ENCODE results near the gene GTF2A2.
A peak's percentile ranks its signal among the peaks of the same experiment; 100 is the strongest.
"Not testable (repeated sequence)": the region's sequence is repeated elsewhere in the genome, so short reads cannot be mapped to it uniquely, and the experiment has no call there.

Gene GTF2A2

DNA sequence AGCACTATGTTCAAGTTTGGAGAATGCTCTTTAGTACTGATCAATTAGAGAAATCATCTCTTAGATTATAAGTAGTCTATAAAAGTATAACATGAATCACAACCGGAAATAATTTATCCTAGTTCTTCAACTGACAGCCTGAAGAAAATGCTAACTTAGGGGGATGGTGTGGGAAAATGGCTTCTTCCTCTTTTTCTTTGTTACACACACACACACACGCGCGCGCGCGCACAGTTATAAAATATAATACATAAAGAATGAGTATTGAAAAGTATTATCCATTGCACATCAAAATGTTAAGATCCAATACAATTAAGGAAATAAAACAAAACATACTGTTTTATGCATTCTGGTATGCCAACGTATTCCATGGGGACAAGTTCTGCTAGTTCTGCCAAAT lies 11.2 kb upstream of the GTF2A2 start:
- DNase-seq: no peak

DNA sequence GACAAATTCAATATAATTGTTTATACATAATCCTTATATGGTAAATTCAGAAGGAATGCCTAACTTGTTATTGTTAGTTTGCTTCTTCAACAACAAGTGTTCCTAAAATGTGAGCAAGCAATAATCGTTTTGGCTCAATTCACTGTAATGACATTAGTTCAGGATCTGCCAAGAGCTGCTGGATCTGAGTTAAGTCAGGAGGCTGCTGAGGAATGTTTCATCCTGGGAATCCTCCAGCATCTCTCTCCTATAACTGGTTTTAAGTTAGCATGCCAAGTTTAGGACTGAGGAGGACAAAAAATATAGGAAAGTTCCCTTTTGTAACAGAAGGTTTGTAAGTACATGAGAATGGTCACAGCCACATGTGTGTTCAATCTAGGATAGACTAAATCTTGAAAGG lies 4.9 kb upstream of the GTF2A2 start:
- no peak for DNase-seq

DNA sequence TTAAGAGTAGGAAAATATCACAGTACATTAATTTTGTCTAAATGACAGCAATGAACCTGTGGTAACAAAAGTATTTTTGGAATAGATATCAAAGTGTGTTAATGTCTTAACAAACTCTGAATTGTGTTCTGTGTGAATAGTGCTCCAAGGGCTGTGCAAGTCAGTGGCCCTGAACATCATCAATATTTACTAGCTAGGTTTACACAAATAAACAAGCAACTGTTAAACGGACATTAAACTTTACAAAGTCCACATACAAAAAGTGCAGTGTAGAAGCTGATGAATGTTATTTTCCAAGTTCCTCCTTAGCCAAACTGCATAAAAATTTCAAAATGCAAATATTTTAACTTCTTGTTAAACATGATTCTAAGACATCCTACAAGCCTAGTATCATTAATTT lies 2.1 kb upstream of the GTF2A2 start:
- no peak for DNase-seq

DNA sequence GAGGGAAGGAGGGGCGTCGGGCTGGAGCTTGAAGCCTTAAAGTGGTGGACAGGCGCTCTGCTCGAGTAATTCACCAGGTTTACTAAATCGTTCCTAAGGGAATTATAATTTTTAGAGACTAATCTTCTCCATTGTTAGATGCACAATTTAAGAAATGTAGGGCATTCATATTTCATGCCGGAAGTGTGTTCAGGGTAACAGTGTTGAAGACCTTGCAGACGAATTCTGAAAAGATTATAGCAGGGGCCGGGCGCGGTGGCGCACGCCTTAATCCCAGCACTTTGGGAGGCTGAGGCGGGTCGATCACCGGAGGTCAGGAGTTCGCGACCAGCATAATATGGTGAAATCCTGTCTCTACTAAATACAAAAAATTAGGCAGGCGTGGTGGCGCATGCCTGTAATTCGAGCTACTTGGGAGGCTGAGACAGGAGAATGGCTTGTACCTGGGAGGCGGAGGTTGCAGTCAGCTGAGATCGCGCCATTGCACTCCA lies 365 bp upstream of the GTF2A2 start:
- no peak for DNase-seq

DNA sequence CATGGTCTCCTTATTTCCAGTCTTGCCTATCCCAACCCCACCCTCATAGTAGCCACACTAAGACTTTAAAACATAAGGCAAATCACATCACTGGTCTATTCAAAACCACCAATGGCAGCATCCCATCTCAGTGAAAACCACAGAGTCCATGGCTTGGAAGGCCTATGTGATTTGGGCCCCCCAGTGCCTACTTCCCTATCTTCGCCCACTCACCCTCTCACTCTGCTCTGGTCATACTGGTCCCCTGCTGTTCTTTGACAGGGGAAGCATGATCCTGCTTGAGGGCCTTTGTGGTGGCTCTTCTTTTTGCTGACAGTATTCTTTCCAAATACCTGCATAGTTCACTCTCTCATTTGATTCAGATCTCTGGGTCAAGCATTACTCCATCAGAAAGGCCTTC lies 3.3 kb downstream of the GTF2A2 start:
- peak; percentile 55 to 80 for DNase-seq

DNA sequence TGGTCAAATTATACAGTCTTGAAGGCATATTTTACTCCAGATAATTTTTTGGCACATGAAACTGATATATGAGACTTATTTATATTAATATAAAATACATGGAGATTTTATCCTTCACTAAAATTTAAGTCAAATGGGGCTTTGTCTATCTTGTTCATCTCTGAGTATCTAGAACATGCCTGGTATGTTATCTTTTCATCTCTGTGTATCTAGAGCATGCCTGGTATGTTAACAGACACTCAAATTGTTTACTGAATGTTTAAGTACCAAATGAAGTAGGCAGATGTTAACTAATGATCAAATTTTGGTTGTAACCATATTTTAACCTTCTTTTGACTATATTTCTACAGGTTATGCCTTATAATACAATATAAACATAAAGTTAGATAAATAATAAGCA lies 7.7 kb downstream of the GTF2A2 start:
- no peak for DNase-seq

DNA sequence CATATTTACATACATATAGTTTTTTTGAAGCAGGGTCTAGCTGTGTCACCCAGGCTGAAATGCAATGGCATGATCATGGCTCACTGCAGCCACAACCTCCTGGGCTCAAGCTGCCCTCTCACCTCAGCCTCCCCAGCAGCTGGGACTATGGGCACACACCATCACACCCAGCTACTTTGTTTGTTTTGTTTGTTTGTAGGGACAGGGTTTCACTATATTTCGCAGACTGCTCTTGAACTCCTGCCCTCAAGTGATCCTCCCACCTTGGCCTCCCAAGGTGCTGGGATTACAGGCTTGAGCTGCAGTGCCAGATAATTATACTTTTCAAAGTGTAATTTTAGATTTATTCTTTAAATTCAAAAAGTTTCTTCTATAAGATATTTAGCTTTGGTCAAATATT lies 10.2 kb downstream of the GTF2A2 start:
- no peak for DNase-seq

DNA sequence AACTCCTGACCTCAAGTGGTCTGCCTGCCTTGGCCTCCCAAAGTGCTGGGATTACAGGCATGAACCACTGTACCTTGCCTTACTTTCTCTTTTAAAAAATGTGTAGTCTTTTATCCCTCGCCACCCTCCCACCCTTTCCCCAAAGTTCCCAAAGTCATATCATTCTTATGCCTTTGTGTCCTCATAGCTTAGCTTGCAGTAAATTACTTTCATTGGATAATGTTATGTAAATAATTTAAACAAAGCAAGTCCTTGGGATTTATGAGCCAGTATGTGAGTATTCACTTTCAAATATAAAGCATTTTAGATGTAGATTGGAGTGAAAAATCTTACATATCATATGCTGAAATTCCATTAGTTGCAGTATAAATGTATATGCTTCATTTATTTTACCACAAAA lies 11.0 kb downstream of the GTF2A2 start:
- no peak for DNase-seq

DNA sequence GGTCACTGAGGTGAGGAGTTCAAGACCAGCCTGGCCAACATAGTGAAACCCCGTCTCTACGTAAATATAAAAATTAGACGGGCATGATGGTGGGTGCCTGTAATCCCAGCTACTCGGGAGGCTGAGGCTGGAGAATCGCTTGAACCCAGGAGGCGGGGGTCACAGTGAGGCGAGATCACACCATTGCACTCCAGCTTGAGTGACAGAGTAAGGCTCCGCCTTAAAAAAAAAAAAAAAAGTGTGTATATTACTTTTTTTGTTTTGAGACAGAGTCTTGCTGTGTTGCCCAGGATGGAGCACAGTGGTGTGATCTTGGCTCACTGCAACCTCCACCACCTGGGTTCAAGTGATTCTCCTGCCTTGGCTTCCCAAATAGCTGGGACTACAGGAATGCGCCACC lies 11.5 kb downstream of the GTF2A2 start:
- DNase-seq: not testable (repeated sequence)

DNA sequence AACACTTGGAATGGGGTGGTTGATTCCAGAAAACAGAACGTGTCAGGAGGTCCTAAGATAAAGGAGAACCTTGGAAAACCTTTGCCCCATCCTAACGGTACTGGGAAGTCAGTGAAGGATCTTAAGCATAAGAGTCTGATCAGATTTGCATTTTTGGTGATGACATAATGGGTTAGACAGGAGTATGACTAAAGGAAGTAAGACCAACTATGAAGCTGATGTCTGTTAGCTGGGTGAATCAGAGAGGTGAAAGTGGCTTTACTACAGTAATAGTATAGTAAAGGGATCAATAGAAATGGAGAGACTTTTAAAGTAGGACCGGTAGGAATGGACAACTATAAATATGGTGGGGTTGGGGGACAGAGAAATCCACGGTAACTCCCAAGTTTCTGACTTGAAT lies 12.6 kb downstream of the GTF2A2 start:
- DNase-seq: no peak

DNA sequence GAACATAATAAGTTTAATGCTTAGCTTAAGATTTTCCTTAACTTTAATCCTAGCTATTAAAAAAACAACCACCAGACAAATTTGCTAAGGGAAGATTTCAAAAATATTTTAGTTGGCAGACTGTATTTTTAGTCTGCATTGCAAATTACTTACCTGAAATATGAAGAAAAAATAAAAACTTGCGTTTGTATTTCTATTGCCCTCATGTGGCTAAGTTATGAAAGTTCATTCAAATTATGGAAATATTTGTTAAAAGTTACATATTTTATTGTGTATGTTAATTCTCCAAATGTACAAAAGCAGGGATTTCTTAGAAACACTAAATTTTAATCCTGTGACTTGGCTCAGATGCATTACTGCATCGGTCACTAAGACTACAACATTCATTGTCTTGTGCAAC lies 15.0 kb downstream of the GTF2A2 start:
- DNase-seq: no peak

DNA sequence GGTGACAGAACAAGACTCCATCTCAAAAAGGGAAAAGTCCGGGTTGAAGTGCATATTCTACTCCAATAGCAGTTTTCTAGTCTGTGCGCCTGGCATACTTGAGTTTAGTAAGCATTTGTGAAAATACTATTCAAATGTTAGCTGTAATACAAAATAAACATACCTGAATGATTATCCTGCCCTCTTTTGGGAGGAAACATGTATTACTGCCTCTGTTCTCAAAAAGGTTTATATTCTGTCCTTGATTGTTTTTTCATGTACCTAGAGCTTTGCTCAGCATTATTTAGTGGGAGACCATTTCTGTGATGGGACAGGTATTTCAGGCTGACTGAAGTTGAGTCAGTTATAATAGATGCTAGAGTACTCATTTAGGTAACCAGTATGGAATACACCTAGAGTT lies 19.8 kb downstream of the GTF2A2 start:
- not testable (repeated sequence) for DNase-seq

DNA sequence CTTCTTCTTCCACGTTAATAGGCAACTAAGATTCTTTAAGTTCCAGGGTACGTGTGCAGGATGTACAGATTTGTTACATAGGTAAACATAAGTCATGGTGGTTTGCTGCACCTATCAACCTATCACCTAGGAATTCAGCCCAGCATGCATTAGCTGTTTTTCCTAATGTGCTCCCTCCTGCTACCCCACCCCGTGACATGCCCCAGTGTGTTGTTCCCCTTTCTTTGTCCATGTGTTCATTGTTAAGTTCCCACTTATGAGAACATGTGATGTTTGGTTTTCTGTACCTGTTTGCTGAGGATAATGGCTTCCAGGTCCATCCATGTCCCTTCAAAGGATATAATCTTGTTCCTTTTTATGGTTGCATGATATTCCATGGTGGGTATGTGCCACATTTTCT lies 21.1 kb downstream of the GTF2A2 start:
- DNase-seq: peak in 1 of 2 donors; percentile 14

DNA sequence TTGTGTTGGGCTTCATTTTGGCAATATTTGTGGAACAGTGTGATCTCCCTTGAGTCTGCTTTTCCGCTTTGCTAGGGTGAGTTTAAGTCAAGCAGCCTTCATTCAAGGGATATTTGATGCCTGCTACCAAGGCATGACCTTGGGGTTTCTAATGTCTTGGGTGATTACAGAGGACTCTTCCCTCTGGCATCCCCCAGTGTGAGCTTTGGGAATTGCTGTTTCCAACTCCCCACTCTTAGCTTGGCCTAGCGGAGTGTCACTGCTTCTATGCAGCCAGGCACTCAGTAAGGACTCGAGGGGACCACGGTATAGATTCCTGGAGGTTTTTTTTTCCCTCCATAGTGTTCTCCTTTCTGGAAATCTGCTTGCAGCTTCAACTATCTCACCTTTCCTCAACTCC lies 24.6 kb downstream of the GTF2A2 start:
- DNase-seq: no peak

DNA sequence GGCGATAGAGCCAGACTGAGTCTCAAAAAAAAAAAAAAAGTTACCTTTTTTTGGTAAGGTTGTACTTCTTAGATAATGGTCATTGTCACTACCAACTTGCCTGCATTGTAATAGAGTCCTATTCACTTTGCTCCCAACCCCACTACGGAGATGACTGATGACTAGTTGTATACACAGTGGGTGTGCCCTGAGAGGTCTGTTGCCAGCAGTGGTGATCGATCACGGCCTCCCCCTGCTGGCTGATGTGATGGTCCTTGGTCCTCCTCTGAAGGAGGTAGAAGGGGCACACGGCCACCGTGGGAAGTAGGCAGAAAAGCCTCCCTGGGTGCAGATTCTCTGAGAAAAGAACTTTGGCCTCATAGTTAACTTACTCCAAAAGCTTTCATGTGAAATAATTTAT lies 35.0 kb downstream of the GTF2A2 start:
- peak; percentile 34 to 40 for DNase-seq

DNA sequence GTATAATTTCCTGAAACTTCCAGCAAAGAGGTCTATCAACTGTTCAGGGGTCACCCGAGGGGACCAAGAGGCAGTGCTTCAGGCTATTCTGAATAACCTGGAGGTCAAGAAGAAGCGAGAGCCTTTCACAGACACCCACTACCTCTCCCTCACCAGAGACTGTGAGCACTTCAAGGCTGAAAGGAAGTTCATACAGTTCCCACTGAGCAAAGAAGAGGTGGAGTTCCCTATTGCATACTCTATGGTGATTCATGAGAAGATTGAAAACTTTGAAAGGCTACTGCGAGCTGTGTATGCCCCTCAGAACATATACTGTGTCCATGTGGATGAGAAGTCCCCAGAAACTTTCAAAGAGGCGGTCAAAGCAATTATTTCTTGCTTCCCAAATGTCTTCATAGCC lies 38.9 kb downstream of the GTF2A2 start:
- DNase-seq: peak; percentile 37 to 53

DNA sequence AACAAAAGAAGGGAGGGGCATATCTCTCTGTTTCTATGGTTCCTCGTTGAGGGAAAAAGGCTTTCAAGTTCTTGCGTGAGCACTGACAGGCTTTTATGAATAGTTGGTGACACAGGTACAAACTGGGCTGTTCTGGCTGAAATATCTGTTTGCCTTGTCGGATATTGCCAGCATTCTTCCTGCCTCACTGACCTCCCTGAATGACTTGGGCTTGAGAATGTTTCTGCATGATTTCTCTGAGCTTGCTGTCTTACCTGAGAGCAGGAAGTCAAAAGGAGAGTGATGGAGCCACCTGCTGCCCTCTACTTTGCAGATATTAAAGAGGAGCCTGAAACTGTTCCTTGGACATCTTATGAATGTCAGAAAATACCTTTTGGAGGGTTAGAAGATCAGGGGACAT lies 40.9 kb downstream of the GTF2A2 start:
- DNase-seq: no peak

DNA sequence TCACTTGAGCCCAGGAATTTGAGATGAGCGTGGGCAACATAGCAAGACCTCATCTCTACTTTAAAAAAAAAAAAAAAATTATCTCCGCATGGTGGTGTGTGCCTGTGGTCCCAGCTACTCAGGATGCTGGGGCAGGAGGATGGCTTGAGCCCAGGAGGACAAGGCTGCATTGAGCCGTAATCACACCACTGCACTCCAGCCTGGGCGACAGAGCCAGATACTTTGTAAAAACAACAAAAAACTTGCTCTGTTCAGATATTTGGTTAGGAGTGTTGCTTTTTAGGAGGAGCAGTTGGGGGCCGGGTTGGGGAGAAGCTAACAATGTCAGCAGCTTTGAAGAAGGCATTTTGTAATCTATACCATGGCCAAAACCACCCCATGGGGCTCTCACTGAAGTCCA lies 41.7 kb downstream of the GTF2A2 start:
- no peak for DNase-seq

DNA sequence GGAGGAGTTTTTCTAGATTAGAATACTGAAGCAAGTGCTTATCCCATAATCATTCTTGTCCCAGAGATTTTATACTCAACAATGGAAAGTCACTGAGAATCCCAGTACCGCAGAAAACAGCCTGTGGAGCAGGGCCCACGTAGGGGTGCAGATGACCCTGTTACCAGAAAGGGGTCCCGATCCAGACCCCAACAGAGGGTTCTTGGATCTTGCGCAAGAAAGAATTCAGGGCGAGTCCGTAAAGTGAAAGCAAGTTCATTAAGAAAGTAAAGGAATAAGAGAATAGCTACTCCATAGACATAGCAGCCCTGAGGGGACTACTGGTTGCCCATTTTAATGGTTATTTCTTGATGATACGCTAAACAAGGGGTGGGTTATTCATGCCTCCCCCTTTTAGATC lies 43.2 kb downstream of the GTF2A2 start:
- DNase-seq: no peak

DNA sequence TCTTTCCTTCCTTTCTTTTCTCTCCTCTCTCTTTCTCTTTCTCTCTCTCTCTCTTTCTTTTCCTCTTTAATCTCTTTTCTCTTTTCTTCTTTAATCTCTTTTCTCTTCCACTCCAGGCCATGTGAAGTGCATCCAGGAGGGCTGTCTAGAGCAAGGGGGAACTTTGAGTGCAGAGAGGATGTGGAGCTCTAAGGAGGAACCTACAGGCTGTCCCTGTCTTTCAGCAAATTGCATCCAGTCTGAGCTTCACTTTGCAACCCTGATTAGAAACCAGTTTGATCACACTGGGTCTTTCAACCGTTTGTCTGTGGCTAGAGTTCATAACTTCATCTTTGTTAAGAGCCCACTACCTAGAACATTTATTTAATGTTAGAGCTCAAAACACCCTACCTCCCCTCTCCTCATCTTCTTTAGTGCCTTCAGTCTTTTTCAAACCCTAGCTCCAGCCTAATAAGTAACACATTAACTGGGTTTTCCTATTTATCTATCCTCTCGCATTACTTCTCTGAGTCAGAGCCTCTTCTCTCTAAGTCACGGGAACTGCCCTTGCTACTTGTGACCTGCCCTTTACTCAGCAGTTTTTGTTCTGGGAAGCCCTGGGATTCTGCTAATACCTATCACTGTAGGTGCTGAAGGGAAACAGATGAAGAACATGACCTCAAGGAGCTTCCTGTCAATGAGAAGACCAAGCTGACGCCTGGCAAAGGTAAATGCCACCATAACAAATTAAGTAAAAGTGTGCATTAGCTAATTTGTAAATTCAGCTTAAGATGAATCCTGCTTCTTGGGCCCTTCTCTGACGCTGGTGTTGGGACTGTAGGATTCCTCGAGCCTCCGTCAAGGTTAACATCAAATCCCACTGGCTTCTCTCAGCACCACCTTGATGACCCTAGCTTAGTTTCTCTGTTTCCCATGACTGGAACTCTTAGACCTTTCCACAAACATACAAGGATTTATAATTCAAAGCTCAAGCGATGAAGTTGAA lies 45.7 kb downstream of the GTF2A2 start, which contains the start of gene GCNT3:
TSS of gene GCNT3 (plus strand) at position 508 of the 985 bp plus-strand sequence. CDS start 6,456 bp downstream, outside the sequence.
- DNase-seq: peak; percentile 28 to 34

DNA sequence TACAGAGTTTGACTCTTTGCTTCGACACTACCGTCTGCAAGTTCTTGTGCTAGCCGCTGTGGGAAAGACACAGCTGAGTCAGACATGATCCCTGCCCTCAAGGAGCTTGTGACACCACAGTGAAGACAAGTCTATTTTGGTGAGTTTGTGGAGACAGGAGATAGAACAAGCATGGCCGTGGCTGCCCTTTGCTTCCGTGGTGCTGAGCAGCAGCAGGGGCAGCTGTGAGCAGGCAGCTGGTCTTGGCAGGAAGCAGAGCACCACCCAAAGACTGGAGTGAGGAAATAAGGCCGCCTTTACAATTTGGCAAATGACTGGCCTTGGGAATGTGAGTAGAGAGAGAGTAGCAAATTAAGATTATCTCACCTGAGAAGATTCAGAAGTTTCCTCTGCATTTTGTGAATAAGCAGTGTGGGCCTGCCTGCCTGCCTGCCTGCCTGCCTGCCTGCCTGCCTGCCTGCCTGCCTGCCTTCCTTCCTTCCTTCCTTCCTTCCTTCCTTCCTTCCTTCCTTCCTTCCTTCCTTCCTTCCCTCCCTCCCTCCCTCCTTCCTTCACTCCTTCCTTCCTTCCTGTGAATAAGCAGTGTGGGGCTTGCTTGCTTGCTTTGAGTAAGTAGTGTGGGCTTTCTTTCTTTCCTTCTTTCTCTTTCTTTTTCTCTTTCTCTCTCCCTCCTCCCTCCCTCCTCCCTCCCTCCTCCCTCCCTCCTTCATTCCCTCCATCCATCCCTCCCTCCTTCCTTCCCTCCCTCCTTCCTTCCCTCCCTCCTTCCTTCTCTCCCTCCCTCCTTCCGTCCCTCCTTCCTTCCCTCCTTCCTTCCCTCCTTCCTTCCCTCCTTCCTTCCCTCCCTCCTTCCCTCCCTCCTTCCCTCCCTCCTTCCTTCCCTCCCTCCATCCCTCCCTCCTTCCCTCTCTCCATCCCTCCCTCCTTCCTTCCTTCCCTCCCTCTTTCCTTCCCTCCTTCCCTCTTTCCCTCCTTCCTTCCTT lies 47.3 kb downstream of the GTF2A2 start:
- DNase-seq: no peak

DNA sequence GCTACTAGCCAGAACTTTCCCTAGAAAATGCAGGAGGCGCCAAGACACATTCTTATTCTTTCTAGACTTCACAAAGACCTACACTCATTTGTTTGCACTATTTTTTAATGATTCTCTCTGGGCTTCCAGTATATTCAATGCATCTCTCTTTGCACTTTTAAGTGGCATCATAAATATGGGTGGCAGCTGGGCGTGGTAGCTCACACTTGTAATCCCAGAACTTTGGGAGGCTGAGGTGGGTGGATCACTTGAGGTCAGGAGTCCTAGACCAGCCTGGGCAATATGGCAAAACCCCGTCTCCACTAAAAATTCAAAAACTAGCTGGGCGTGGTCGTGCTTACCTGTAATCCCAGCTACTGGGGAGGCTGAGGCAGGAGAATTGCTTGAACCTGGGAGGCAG lies 51.3 kb downstream of the GTF2A2 start:
- no peak for DNase-seq

DNA sequence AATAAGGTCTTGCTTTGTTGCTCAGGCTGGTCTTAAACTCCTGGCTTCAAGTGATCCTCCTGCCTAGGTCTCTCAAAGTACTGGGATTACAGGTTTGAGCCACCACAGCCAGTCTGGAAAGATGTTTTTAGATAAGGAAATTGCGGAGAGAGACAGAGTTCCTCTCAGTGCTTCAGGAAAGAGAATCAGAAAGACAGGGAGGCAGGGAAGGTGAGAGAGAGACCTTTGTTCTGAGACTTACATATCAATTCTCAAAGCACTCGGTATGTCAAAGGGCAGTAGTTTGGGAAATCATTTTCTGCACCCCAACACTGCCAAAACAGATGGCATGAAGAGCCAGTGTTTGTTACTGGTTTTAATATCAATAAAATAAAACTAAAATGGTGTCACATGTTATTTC lies 58.9 kb downstream of the GTF2A2 start:
- DNase-seq: no peak

All from inflammatory macrophage (primary cell).